SHP77 treated with DMSO at 0.1 percent for 48 hours (cell line): ENCODE results near the gene S100Z.
"Not testable (repeated sequence)": the region's sequence is repeated elsewhere in the genome, so short reads cannot be mapped to it uniquely, and the experiment has no call there.

Source experiments
- DNase-seq: peaks from one replicate; lab custom pipeline; 2025; lab: John Stamatoyannopoulos, UW

S100Z gene

DNA sequence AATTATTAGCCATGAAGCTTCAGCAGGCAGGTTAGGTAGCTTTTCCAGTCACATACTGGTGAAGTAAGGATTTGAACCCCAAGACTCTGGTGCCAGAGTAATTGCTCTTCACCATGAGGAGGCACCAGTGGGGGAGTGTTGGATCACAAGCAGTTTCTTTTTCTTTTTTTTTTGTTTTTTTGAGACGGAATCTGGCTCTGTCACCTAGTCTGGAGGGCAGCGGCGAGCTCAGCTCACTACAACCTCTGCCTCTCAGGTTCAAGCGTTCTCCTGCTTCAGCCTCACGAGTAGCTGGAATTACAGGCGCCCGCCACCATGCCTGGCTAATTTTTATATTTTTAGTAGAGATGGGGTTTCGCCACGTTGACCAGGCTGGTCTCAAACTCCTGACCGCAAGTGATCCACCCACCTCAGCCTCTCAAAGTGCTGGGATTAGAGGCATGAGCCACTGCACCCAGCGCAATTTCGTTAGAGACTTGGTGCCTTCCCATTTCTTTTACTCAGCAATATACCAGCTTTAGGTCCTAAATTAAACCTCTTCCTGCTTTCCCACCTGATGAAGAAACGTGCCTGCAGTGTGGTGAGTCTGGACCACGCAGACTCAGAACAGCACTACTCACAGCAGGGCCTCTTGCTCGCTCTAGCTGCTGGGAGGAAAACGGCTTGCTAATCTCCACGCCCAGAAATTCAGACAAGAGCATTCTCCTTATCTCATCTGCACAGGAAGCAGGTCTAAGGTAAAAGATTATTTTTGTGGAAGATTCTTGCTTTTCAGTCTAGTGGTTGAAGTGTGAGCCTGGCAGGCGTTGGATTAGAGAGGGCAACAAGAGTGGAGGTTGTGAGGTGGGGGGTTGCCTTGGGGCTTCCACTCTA, at the start of gene S100Z:
Gene S100Z (plus strand): TSS at position 596 of the 873 bp plus-strand sequence. CDS start 25,346 bp downstream, outside the sequence.
- DNase-seq, result no peak

DNA sequence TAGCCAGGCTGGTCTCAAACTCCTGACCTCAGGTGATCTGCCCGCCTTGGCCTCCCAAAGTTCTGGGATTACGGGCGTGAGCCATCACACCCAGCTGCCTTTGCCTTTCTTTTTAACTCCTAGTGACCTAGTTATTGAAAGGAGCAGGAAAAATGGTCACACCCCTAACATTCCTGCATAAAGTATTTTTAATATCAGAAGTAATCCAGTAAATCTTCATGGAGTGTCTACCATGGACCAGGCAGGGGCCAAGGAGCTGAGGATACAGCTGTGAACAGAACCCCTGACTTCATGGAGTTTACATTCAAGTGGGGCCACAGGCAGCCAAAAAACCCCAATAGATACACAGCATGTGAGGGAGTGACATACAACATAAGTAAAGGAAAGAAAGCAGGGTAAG, 49.2 kb upstream of the S100Z start:
- DNase-seq, result no peak

DNA sequence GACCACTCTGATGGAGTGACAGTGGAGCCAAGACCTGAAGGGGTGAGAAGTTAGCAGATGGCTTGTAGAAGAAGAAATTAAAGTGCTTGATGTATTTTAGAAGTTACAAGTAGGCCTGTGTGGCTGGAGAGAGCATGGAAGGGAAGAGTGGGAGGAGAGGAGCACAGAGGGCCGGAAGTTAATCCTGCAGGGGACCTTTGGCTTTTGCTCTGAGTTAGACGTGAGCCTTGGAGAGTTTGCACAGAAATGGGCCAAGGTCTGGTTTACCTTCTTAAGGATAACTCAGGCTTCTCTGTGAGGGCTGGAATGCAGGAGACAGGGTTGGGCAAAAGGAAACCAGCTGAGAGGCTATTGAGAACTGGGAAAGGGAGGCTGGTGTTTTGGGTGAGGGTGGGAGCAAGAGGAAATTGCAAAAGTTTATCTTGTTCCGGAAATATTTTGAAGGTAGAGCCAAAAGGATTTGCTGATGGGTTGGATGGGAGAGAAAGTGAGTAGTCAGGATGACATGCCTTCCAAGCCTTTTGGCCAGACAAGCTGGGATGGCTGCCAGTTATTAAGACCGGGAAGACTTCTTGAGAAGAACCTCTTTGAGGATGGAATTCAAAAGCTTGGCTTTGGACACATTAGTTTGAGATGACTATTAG, 48.5 kb upstream of the S100Z start:
- no peak for DNase-seq

DNA sequence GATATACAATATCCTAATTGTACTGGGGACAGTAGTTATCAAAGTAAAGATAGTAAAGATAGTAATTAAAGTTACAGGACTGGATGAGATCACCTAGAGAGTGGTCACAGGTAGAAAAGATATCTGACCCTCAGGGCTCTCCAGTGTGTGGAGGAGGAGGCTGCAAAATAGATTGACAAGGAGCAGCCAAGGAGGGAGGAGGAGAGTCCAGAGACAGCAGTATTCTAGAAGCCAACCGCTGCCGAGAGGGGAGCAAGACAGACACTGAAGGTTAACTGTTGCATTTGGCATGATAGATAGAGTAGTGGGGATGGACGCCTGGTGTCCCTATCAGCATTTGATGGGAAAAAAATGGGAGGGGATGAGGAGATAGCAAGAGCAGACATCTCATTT, 48.0 kb upstream of the S100Z start:
- DNase-seq, result no peak

DNA sequence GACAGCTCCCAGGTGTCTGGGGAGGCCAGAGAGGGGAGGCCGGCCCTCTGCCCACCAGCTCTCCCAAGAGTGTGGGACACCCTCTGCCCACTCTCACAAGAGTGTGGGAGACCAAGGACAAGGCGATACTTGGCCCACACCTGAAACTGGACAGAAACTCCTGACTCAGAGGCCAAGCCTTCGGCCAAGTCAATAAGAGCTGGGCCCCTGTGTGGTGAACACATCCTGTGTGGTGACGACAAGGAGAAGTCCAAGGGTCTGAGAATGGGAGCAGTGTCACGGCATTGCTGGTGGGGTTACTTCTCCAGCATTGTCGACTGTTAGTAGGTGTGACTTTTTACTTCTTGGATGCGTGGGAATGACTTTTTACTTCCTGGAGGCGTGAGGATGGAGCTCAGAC, 45.5 kb upstream of the S100Z start:
- no peak for DNase-seq

DNA sequence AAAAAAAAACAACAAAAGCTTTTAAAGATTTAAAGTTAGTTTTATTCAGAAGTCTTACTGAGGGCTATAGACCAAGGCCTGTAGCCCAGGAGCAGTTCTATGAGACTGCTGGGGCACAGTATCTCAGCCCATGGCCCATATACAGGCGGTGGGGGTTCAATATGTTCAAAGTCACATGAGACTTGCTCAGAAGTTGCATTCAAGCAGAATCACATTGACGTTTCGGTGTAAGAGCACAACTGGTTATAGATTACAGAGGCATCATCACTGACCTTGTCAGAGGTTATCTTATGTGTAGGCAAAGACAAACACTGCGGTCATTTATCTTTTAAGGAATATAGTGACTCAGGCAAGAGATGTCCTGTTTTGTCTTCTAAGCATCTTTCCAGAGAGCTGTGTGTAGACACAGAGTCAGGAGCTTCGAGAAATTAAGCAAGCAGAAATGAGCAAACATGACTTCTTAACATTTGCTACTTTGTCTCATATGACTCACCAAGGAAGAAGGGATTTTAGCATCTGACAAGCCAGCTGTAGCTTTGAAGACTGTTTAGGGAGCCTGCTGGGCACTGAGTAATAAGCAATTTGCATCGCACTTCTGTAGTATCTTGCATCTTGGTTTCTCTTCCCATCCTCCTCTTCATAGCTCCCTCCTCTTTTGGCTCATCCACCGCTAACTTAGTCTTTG, 43.9 kb upstream of the S100Z start:
- DNase-seq, result no peak

DNA sequence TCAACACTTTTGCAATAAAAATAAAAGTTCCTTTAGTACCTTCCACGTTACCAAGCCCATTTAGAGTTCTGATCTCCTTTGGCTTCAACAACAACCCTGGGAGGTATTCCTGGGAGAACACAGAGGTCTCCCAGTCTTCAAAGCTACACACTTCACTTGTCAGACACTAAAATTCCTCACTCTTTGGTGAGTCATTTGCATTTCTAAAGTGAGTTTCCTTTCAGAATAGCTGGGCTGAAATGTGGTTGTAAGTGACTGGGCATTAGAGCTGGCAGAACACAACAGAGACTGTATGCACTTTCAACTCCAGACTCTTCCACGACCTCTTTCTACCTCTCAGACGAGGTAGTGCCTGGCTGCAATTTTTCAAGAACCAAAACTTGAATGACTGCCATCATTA, 42.5 kb upstream of the S100Z start:
- DNase-seq, result no peak

DNA sequence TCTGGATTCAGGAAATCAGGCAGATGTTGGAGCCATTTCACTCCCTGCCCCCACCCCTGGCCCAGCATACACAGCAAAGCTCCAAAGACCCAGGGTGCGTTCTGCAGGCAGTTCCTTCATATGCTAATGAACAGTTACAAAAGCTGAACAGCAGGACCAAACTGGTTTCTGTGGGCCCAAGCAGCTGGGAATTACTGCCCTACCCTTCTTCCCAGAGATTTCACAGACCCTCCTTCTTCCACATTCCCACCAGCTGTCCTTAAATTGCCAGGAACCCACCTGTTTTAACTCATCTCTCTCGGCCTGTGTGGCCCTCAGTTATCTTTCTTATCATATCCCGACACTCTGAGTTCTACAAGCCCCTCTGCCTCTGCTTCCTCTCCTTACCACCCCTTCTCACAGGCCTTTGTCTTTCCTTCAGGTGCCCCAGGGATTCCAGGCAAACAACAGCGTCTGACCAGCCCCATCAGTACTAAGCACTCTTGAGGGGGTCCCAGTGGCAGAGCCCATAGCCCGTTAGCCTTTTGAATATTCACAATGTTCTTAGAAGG, 41.6 kb upstream of the S100Z start:
- no peak for DNase-seq

DNA sequence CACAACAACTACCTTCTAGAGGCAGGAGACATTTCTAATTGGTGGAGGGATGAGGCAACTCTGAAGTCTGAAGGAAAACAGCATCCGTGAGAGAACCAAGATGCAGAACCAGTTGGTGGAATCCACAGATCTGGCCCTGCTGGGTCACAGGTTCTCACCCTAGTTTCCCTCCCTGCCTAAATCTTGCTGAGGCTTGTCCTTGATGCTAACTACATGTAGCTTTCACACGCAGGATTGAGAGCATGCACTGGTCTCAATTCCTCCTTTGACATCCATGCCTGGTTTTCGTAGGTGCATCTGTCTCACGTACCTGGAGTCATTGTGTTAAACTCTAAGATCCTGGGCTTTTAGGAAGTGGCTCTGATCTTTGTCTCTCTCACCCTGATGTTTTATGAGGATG, 40.7 kb upstream of the S100Z start:
- no peak for DNase-seq

DNA sequence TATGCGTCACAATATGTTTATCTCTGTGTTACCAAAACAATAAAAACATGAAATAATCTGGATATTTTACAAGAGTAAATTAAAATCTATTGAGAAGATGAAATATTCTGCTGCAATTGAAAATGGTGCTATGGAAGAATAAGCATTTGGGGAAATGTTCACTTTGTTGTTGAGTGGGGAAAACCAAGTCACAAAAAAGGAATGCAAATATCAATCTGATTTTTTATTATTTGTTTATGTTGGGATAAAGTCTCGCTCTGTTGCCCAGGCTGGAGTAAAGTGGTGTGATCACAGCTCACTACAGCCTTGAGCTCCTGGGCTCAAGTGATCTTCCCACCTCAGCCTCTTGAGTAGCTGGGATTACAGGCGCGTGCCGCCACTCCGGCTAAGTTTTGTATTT, 39.6 kb upstream of the S100Z start:
- no peak for DNase-seq

DNA sequence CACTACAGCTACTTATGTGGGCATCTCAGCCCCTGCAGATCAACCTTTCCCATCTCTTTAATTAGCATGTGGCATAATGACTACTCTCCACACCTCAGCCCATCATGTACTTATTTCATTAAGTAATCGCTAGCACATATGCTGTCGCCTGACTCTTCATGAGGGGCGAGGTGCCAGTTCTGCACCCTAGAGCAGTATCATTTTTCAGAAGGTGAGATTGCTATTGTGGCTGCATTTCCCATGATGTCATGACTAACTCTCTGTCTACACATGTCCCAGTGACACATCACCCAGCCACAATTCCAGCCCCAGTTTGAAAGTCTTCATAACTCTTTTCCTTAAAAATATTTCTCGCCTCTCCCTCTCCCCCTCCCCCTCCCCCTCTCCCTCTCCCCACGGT, 38.6 kb upstream of the S100Z start:
- no peak for DNase-seq

DNA sequence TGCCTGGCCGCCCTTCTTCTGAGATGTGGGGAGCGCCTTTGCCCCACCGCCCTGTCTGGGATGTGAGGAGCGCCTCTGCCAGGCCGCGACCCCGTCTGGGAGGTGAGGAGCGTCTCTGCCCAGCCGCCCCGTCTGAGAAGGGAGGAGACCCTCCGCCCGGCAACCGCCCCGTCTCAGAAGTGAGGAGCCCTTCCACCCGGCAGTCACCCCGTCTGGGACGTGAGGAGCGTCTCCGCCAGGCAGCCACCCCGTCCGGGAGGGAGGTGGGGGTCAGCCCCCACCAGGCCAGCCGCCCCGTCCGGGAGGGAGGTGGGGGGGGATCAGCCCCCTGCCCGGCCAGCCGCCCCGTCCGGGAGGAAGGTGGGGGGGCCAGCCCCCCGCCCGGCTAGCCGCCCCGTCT, 37.6 kb upstream of the S100Z start:
- DNase-seq, result not testable (repeated sequence)

DNA sequence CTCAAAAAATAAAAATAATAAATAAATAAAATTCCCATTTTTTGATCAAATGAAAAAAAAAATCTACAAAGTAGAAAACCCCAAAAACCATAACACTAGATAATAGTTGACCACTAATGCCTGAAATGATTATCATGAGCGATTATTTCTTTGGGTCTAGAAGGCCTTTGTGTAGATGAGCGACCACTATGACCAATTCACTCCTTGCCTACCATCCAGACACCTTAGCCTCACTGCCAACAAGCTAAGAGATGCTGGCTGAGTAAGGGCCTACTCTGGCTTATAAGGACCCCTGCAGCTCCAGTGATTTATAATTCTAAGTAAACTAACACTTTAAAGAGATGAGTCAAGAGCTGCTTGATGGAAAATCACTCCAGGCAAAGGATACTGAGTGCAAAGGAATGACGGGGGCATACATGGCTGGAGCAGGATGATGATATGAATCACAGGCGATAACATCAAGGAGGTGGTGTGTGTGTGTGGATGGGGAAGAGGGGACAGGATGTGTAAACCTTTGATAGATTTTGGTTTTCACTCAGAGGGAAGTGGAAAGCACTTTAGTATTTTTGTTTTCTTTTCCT, 35.7 kb upstream of the S100Z start:
- DNase-seq, result no peak

DNA sequence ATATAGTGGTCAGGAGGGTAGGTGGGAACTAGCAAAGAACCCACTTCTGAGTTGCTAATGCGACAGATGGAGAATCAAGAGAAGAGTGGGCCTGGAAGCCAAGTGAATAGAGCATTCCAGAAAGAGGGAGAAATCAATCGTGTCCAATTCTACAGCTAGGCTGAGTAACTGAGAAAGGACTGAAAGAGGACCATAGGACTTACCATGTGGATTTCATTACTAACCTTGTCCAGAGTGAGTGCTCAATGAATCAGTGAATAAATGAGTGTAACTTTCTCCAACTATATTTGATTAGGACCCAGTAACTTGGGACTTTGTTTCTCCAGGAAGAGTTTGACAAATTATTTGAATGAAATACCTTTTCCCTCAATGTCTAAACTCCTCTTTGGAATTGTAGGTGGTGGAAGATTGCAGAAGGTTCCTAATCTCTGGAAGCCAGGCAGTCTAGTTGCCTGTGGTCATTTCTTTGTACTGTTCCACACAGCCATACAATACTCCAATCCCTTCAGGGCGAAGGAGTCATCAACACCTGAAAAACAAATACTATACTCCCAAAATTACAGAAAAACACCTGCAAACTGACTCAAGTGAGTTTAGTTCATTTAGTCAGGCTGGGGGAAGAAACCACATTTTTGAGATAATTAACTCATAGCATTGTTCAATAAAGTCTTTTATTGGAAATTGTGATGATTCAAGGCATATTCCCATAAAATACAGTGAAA, 33.5 kb upstream of the S100Z start:
- DNase-seq, result no peak

DNA sequence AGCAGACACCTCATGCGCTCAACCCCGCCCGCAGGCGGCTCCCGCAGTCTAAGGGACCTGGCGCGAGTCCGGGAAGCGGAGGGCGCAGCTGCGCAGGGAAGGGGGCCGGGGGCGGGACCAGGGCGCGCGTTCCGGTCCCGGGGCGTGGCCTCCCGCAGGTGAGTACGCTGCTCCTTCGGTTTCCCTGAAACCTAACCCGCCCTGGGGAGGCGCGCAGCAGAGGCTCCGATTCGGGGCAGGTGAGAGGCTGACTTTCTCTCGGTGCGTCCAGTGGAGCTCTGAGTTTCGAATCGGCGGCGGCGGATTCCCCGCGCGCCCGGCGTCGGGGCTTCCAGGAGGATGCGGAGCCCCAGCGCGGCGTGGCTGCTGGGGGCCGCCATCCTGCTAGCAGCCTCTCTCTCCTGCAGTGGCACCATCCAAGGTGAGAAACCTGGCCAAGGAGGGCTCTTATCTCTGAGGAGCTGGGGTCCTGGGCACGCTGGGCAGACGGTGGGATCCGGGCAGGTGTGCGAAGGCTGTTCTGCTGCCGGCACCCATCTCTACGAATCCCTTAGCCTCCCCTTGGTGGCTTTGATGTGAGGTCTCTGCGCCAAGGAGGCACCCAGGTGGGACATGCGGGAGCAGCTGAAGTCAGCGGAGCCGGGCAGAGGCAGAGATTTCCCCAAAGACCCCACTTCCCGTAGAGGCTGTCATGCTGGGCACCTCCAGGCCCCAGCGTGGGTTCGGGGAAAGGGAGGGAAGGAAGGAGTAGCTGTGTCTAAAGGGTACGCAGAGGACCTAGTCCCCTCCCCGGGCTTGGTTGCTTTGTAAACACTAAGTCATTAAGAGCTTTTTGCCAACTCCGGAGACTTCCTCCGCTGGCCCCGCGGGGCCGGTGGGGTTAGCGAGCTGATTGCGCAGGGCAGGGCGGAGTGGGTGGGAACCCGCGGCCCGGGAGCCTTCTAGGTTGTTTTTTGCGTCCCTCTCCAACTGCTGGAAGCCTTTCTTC, 30.7 kb upstream of the S100Z start, which contains the start of gene F2RL1:
Gene F2RL1 (plus strand): TSS at position 187 of the 988 bp plus-strand sequence. CDS start 153 bp downstream, at position 340.
- DNase-seq, result no peak

DNA sequence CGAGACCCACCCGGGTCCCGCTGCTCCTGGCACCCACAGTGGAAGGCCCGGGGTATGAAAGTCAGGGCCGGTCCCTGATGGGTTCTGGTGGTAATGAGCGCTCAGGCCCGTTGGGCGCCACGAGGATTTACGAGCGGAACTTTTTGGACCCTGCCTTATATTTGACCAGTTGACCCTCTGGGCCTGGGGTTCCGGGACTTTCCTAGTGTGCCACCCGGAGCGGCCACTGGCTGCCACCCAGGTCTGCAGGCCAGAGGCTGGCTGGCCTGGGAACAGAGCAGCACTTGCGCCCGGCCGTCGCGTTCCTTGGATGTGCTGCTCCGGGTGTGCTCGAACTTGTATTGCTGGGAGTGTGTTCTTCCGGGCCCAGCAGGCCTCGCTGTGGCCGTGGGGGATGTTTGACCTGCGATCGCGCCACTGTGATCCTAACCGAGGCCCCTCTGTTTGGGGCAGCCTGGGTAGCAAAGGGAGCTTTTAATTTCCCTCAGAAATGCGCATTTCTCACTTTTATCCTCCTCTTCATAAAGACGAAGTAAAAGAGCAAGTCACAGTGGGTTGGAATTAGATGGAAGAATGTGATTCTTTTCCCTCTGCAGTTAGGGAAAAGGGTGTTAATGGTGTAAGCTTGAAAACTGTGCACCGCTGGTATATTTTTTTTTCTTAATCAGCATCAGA, 29.8 kb upstream of the S100Z start:
- no peak for DNase-seq

DNA sequence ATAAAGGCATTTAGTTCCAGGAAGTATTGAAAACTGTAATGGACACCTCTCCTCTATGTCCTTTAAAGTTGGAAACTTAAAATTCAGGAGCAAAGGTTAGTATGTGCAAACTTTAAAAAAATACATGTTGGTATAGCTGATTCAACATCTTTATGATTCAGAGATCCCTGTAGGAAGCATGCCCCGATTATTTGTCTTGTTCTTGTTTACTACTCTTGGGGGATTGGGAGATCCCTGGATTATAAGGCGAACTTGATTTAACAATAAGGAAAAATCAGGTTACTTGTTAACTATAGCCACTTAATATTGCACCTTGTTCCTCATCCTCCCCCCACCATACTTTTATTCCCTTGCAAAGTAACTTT, 29.3 kb upstream of the S100Z start:
- no peak for DNase-seq

DNA sequence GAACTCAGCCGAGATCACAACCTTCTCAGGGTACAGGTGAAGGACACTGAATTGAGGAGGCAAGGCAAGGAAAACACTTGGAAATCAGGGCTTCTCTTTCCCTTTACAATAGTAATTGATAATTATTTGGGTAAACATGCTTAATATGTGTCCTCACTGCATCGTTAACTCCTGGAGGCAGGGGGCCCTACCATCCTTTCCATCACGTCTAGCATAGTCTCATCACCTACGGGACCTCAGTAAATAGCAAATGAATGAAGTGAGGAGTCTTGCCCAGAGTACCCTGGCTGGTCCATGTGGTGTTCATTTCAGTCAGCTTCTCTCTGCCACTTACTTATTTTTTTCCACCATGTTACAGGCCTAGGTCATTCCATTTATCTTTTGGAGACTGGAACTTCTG, 28.7 kb upstream of the S100Z start:
- no peak for DNase-seq

DNA sequence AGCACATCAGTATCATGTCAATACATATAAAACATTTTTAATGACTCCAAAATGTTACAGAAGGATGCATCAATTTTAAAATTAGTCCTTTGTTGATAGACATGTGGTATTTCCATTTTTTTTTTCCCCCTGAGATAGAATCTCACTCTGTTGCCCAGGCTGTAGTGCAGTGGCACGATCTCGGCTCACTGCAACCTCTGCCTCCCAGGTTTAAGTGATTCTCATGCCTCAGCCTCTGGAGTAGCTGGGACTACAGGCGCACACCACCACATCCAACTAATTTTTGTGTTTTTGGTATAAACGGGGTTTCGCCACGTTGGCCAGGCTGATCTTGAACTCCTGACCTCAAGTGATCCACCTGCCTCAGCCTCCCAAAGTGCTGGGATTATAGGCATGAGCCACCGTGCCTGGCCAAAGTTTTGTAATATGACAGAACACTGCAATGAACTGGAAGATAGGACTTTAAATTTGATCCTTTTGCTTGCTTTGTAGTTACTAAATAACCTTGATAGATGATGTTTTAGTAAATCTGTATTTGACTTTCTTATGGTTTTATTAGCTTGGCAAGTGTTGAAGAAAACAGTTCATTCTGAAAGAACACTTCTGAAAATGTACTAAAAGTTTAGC, 27.6 kb upstream of the S100Z start:
- not testable (repeated sequence) for DNase-seq
